Measurements from ENCODE around the gene XIAP.

The XIAP gene

GRCh38 chrX:123859409-123859845 lies 426 bp upstream of the XIAP start:
- peak overlapping the region; percentile 84 for H3K27ac ChIP-seq (ENCODE audit: low read depth, low read length)
- H3K4me2 ChIP-seq (ENCODE audit: low read length) = peak overlapping the region; percentile 81

GRCh38 chrX:123860983-123861382 lies 1.1 kb downstream of the XIAP start:
- TF ChIP-seq CTCF (IDR thresholded peaks at IDR 0.05; ENCODE audit: low read depth, low read length, poor library complexity, severe bottlenecking) (no peak), EZH2phosphoT487 (IDR thresholded peaks at IDR 0.05; ENCODE audit: borderline replicate concordance, low read length) (no peak)
- H3K4me1 ChIP-seq (ENCODE audit: control insufficient read depth, low read length) = peaks cover 21% of the 10 kb centered on the region
- H3K36me3 ChIP-seq (ENCODE audit: control insufficient read depth, low read length) = peaks cover 6% of the 10 kb centered on the region; the same call in 1 of the 2 replicates
- H3F3A ChIP-seq (ENCODE audit: control insufficient read depth, insufficient read depth) = 0 out of 2 replicates have a peak, but pooled peaks cover 2% of the 10 kb centered on the region
- no peaks in the 10 kb centered on the region for H3K9me3 ChIP-seq (ENCODE audit: control insufficient read depth, insufficient read depth, low read length)
- H3K4me3 ChIP-seq (ENCODE audit: low read length) = peak overlapping the region; percentile 81
- peak overlapping the region; percentile 84 for H3K4me2 ChIP-seq (ENCODE audit: low read length)
- no peaks in the 10 kb centered on the region for H4K20me1 ChIP-seq (ENCODE audit: control insufficient read depth, insufficient read depth, low read depth, low read length)
- H3K27me3 ChIP-seq (ENCODE audit: control insufficient read depth, low read length) = no peaks in the 10 kb centered on the region
- peaks cover 65% of the 10 kb centered on the region for H3K79me2 ChIP-seq (ENCODE audit: control insufficient read depth, low read length)
- peak overlapping the region; percentile 84 for H3K27ac ChIP-seq (ENCODE audit: low read depth, low read length)
- H3K9me2 ChIP-seq (replicated peaks; ENCODE audit: control insufficient read depth, low read length) = no peaks in the 10 kb centered on the region

More at GRCh38 chrX:123859409-123859845, 426 bp upstream of the XIAP start:
- no peaks in the 10 kb centered on the region for H4K20me1 ChIP-seq (ENCODE audit: control insufficient read depth, insufficient read depth, low read depth, low read length)
- peaks cover 6% of the 10 kb centered on the region; the same call in 1 of the 2 replicates for H3K36me3 ChIP-seq (ENCODE audit: control insufficient read depth, low read length)
- H3K4me3 ChIP-seq (ENCODE audit: low read length) = peak overlapping the region; percentile 81
- H3K9me3 ChIP-seq (ENCODE audit: control insufficient read depth, insufficient read depth, low read length) = no peaks in the 10 kb centered on the region
- no peaks in the 10 kb centered on the region for H3K27me3 ChIP-seq (ENCODE audit: control insufficient read depth, low read length)
- peaks cover 21% of the 10 kb centered on the region for H3K4me1 ChIP-seq (ENCODE audit: control insufficient read depth, low read length)
- H3K79me2 ChIP-seq (ENCODE audit: control insufficient read depth, low read length) = peaks cover 50% of the 10 kb centered on the region
- 0 out of 2 replicates have a peak, but pooled peaks cover 2% of the 10 kb centered on the region for H3F3A ChIP-seq (ENCODE audit: control insufficient read depth, insufficient read depth)
- H3K9me2 ChIP-seq (replicated peaks; ENCODE audit: control insufficient read depth, low read length) = no peaks in the 10 kb centered on the region
- no peak for TF ChIP-seq EZH2phosphoT487 (IDR thresholded peaks at IDR 0.05; ENCODE audit: borderline replicate concordance, low read length)
- TF ChIP-seq CTCF (IDR thresholded peaks at IDR 0.05; ENCODE audit: low read depth, low read length, poor library complexity, severe bottlenecking) = no peak

GRCh38 chrX:123869488-123869887 lies 9.6 kb downstream of the XIAP start:
- no peak for TF ChIP-seq EZH2phosphoT487 (IDR thresholded peaks at IDR 0.05; ENCODE audit: borderline replicate concordance, low read length)
- TF ChIP-seq CTCF (IDR thresholded peaks at IDR 0.05; ENCODE audit: low read depth, low read length, poor library complexity, severe bottlenecking) = no peak
- Histone ChIP-seq H3K27me3 (ENCODE audit: control insufficient read depth, low read length) (no peaks in the 10 kb centered on the region), H3K4me1 (ENCODE audit: control insufficient read depth, low read length) (peaks cover 46% of the 10 kb centered on the region), H4K20me1 (ENCODE audit: control insufficient read depth, insufficient read depth, low read depth, low read length) (no peaks in the 10 kb centered on the region), H3K9me3 (ENCODE audit: control insufficient read depth, insufficient read depth, low read length) (no peaks in the 10 kb centered on the region), H3K9me2 (replicated peaks; ENCODE audit: control insufficient read depth, low read length) (no peaks in the 10 kb centered on the region), H3K4me2 (ENCODE audit: low read length) (peak overlapping the region; percentile 6; the same call in 1 of the 2 replicates), H3F3A (ENCODE audit: control insufficient read depth, insufficient read depth) (no peaks in the 10 kb centered on the region), H3K36me3 (ENCODE audit: control insufficient read depth, low read length) (peaks cover 3% of the 10 kb centered on the region; the same call in 1 of the 2 replicates), H3K79me2 (ENCODE audit: control insufficient read depth, low read length) (peaks cover 94% of the 10 kb centered on the region), H3K4me3 (ENCODE audit: low read length) (no peak overlapping the region), H3K27ac (ENCODE audit: low read depth, low read length) (peak overlapping the region; percentile 24)

Measured in DOHH2 (cell line).